OCI-LY7 (cell line): ENCODE measurements around the gene SPN. TPM values are rescaled to one million over a fixed set of nuclear protein-coding genes. Genes with fewer than 3 reads are reported as not detected.
A peak's percentile ranks its signal among the peaks of the same experiment; 100 is the strongest.
"Not testable (repeated sequence)": the region's sequence is repeated elsewhere in the genome, so short reads cannot be mapped to it uniquely, and the experiment has no call there.

ENCODE experiments used
- Bru-seq: library from RNA; stranded (reverse); fragments of 400-500 nt; gene quantifications from one replicate; lab custom pipeline; 2021; lab: Mats Ljungman, UMichigan
- BruChase-seq, 2 experiments: library from RNA; stranded (reverse); fragments of 400-500 nt; gene quantifications; one replicate each; lab custom pipeline; 2021; lab: Mats Ljungman, UMichigan
- BruUV-seq: library from RNA; stranded (reverse); fragments of 400-500 nt; replicated peaks from 2 replicates; lab custom pipeline; 2021; lab: Mats Ljungman, UMichigan
- CTCF ChIA-PET: fragments of 300-600 bp; sonication (Branson Sonifier 250); formaldehyde crosslinking; loops from one replicate; lab custom pipeline; 2022; ENCODE audit warnings: antibody characterized with exemption; ENCODE audit not compliant: unreplicated experiment; lab: Charles Lee
- POLR2A ChIA-PET: fragments of 300-600 bp; sonication (Branson Sonifier 250); formaldehyde crosslinking; loops from one replicate; lab custom pipeline; 2022; ENCODE audit warnings: antibody characterized with exemption; lab: Charles Lee
- DNase-seq: peaks from one replicate; pipeline ENCODE4 v3.0.0-alpha.2; 2015; ENCODE audit warnings: low spot score
- H2AFZ ChIP-seq: fragments of 200-600 bp; sonication (generic), shearing (Covaris generic); 2 replicates; pipeline ENCODE4 v1.6.1; 2014; ENCODE audit warnings: mild to moderate bottlenecking, antibody characterized with exemption, low read length, moderate library complexity
- H3K27ac ChIP-seq: fragments of 200-600 bp; sonication (generic); 2 replicates; pipeline ENCODE4 v1.5.1; 2014; ENCODE audit warnings: mixed run types, low read depth, mild to moderate bottlenecking, moderate library complexity, low read length, inconsistent platforms; ENCODE audit not compliant: poor library complexity, severe bottlenecking
- H3K36me3 ChIP-seq: fragments of 200-600 bp; sonication (generic); 2 replicates; pipeline ENCODE4 v1.6.1; 2014; ENCODE audit warnings: mild to moderate bottlenecking, antibody characterized with exemption, low read length, moderate library complexity, mixed read lengths; ENCODE audit not compliant: insufficient read depth
- H3K4me1 ChIP-seq: fragments of 200-600 bp; sonication (generic); 2 replicates; pipeline ENCODE4 v1.5.1; 2014; ENCODE audit warnings: mild to moderate bottlenecking, low read length; ENCODE audit not compliant: insufficient read depth, poor library complexity, severe bottlenecking
- H3K4me2 ChIP-seq: fragments of 200-600 bp; sonication (generic); 2 replicates; pipeline ENCODE4 v1.6.1; 2014; ENCODE audit warnings: mild to moderate bottlenecking, low read length
- H3K4me3 ChIP-seq: fragments of 200-600 bp; sonication (generic); 2 replicates; pipeline ENCODE4 v1.5.1; 2014; ENCODE audit warnings: mild to moderate bottlenecking, low read depth, low read length; ENCODE audit not compliant: poor library complexity, severe bottlenecking
- H3K79me2 ChIP-seq: fragments of 200-600 bp; sonication (generic); 2 replicates; pipeline ENCODE4 v1.6.1; 2016; ENCODE audit warnings: low read depth, mild to moderate bottlenecking, low read length, moderate library complexity, mixed read lengths; ENCODE audit not compliant: insufficient read depth
- H3K9me2 ChIP-seq: fragments of 200-600 bp; sonication (generic); 2 replicates; pipeline ENCODE4 v1.6.1; 2016; ENCODE audit warnings: mild to moderate bottlenecking, low read length, mixed read lengths; ENCODE audit not compliant: insufficient read depth
- H3K9me3 ChIP-seq: fragments of 200-600 bp; sonication (generic); 2 replicates; pipeline ENCODE4 v1.6.1; 2014; ENCODE audit warnings: mild to moderate bottlenecking, mixed run types, low read length, mixed read lengths
- H4K20me1 ChIP-seq: fragments of 200-600 bp; sonication (generic); 2 replicates; pipeline ENCODE4 v1.6.1; 2014; ENCODE audit warnings: mild to moderate bottlenecking, antibody characterized with exemption, low read length, moderate library complexity, mixed read lengths; ENCODE audit not compliant: insufficient read depth
- EZH2phosphoT487 ChIP-seq: fragments of 200-600 bp; sonication (generic); IDR thresholded peaks from 2 replicates; pipeline ENCODE4 v1.6.1; 2018; ENCODE audit warnings: low read depth, borderline replicate concordance, mild to moderate bottlenecking, mixed run types, antibody characterized with exemption, low read length, moderate library complexity, mixed read lengths
- intact Hi-C: fragments of 100-400 bp; cut with micrococcal nuclease; formaldehyde crosslinking; loops from one replicate; pipeline ENCODE4 v1.10.0; 2022; ENCODE audit not compliant: unreplicated experiment
- long read RNA-seq: library from polyadenylated mRNA; stranded (forward); transcript quantifications from one replicate; pipeline ENCODE4 v2.0.0, GENCODE V29; 2022
- total RNA-seq, 2 experiments: library from RNA; depleted of rRNA in 1 of 2; stranded (reverse); fragments of >200 nt in 1 of 2; shearing (Covaris generic) in 1 of 2; gene quantifications; 2 replicates each; pipeline ENCODE4 v1.2.3, GENCODE V29; 2014 to 2022
- TF ChIP-seq, protein P1 (sequence below): fragments of 200-600 bp; sonication (generic); conservative IDR thresholded peaks from 2 replicates; pipeline ENCODE4 v1.5.1; 2014; ENCODE audit warnings: mild to moderate bottlenecking, antibody characterized with exemption, low read length, moderate library complexity, mixed read lengths

The SPN gene, protein sequence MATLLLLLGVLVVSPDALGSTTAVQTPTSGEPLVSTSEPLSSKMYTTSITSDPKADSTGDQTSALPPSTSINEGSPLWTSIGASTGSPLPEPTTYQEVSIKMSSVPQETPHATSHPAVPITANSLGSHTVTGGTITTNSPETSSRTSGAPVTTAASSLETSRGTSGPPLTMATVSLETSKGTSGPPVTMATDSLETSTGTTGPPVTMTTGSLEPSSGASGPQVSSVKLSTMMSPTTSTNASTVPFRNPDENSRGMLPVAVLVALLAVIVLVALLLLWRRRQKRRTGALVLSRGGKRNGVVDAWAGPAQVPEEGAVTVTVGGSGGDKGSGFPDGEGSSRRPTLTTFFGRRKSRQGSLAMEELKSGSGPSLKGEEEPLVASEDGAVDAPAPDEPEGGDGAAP
- total RNA-seq (2014; rRNA removed; shearing (Covaris generic)): 43.6 and 59.4 TPM in 2 replicates
- total RNA-seq (2022): 87.6 and 90.5 TPM in 2 replicates
- Bru-seq, nascent RNA: percentile 82 among the genes with signal in this experiment
- BruChase-seq, experiment 1, labeled RNA remaining after a 6-hour chase: percentile 96 among the genes with signal in this experiment
- BruChase-seq, experiment 2, labeled RNA remaining after a 2-hour chase: percentile 93 among the genes with signal in this experiment
- long read RNA-seq, partial matches to known transcripts: 2 of 12 reads
- long read RNA-seq, other reads (novel, unspliced or antisense): 1 of 12 reads

DNA sequence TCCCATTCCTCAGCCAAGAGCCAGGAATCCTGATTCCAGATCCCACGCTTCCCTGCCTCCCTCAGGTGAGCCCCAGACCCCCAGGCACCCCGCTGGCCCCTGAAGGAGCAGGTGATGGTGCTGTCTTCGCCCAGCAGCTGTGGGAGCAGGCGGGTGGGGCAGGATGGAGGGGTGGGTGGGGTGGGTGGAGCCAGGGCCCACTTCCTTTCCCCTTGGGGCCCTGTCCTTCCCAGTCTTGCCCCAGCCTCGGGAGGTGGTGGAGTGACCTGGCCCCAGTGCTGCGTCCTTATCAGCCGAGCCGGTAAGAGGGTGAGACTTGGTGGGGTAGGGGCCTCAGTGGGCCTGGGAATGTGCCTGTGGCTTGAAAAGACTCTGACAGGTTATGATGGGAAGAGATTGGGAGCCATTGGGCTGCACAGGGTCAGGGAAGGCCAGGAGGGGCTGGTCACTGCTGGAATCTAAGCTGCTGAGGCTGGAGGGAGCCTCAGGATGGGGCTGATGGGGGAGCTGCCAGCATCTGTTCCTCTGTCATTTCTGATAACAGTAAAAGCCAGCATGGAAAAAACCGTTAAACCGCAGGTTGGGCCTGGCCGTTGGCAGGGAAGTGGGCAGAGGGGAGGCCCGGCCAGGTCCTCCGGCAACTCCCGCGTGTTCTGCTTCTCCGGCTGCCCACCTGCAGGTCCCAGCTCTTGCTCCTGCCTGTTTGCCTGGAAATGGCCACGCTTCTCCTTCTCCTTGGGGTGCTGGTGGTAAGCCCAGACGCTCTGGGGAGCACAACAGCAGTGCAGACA is at the start of gene SPN:
TSS of gene SPN (plus strand) at position 232 of the 791 bp plus-strand sequence. CDS start at position 714, 482 bp downstream.
- Histone ChIP-seq H4K20me1 (no peaks in the 10 kb centered on the region), H3K79me2 (peaks cover 58% of the 10 kb centered on the region), H2AFZ (peak within 1 kb of the TSS; percentile 79), H3K4me1 (peaks cover 39% of the 10 kb centered on the region), H3K4me3 (peak within 1 kb of the TSS; percentile 78), H3K27ac (peak within 1 kb of the TSS; percentile 81), H3K9me3 (no peaks in the 10 kb centered on the region), H3K9me2 (no peaks in the 10 kb centered on the region), H3K36me3 (peaks cover 11% of the 10 kb centered on the region; the same call in 1 of the 2 replicates), H3K4me2 (peak within 1 kb of the TSS; percentile 99)
- TF ChIP-seq, protein P1, sequence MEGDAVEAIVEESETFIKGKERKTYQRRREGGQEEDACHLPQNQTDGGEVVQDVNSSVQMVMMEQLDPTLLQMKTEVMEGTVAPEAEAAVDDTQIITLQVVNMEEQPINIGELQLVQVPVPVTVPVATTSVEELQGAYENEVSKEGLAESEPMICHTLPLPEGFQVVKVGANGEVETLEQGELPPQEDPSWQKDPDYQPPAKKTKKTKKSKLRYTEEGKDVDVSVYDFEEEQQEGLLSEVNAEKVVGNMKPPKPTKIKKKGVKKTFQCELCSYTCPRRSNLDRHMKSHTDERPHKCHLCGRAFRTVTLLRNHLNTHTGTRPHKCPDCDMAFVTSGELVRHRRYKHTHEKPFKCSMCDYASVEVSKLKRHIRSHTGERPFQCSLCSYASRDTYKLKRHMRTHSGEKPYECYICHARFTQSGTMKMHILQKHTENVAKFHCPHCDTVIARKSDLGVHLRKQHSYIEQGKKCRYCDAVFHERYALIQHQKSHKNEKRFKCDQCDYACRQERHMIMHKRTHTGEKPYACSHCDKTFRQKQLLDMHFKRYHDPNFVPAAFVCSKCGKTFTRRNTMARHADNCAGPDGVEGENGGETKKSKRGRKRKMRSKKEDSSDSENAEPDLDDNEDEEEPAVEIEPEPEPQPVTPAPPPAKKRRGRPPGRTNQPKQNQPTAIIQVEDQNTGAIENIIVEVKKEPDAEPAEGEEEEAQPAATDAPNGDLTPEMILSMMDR: no peak
- no peak for TF ChIP-seq EZH2phosphoT487
- DNase-seq: peak; percentile 69
- intact Hi-C loops: loop anchor here (5.0 to 10.0 kb wide), 2 partner anchors 36 to 58 kb away; no protein-coding TSS in a partner anchor
- BruUV-seq: no TSS peak
- POLR2A ChIA-PET: interaction anchor here (0.6 to 1.1 kb wide), 6 partner anchors 9 to 332 kb away, joined by 3 to 5 read pairs (median 4); partner anchors contain the start of gene HIRIP3
- CTCF ChIA-PET: interaction anchor here (0.5 kb wide), 1 partner anchor 49 kb away, joined by 4 read pairs; no protein-coding TSS in a partner anchor

DNA sequence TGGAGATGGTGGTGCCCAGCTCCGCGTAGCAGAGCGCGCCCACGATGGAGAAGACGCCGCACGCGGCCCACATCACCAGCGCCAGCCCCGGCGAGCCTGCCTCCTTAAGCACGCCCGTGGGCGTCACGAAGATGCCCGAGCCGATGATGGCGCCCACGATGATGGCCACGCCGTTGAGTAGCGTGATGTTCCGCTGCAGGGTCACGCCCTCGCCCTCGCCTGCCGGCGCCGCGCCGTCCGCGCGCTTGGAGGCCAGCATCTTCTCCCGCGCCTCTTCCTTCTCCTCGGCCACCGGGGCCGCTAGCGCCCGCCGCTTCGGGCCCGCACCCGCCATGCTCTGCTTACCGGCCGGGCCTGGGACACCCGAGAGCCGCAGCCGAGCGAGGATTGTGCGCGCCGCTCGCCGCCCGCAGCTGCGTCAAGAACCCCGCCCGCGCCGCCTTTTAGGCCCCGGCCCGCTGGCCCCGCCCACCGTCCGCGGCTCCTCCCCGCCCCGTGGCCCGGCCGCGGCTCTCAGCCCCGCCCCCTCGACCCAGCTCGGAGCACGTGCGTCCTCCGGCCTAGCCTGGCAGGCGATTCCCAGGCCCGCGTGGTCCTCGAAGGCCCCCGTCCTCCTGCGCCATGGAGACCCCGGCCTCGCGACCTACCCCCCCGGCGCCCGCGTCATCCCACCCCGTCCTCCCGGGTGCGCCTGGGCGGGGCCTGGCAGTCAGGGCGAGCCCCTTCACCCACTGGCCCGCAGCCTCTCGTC is 49.6 kb upstream of the SPN start:
- H4K20me1 ChIP-seq, POLR2A ChIA-PET, BruUV-seq, H3K9me3 ChIP-seq, H3K36me3 ChIP-seq, intact Hi-C loops, H3K9me2 ChIP-seq, H2AFZ ChIP-seq: not testable (repeated sequence)
- peak overlapping the region; percentile 54 for H3K27ac ChIP-seq
- peak overlapping the region; percentile 67 for H3K4me2 ChIP-seq
- H3K4me3 ChIP-seq: peak overlapping the region; percentile 89
- DNase-seq: peak; percentile 91
- H3K79me2 ChIP-seq: peaks cover 36% of the 10 kb centered on the region
- CTCF ChIA-PET: interaction anchor here (0.6 kb wide), 1 partner anchor 50 kb away, joined by 4 read pairs; no protein-coding TSS in a partner anchor
- H3K4me1 ChIP-seq: peaks cover 11% of the 10 kb centered on the region

DNA sequence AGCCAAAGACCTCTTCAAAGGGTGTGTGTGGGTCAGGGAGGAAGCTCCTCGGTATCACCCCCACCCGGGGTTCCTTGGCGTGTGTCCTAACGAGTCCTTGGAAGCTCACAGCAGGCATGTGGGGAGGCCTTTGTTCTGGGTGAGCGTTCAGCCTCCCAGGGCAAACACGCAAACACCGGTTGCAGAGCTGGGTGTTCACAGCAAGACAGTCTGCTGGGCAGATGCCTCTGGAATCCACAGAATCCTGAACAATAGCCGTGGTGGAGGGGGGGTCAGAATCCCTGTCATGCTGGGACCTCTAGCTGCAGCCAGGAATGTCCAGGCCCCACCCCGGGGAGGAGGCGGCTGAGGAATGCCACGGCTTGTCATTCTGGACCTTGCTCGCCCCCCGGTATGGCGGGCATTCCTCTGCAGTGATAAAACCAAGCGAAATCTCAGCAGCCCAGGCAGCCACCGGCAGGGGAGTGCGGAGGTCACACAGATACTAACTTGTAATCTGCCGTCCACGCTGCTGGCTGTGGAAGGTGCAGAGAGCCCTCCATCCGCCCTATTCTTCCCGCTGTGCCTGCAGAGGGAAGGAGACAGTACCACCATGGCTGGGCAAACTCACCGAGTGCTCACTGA is 48.2 kb upstream of the SPN start:
- H3K4me1 ChIP-seq, H3K4me2 ChIP-seq, H4K20me1 ChIP-seq, H3K4me3 ChIP-seq, H3K9me2 ChIP-seq, H3K27ac ChIP-seq, CTCF ChIA-PET, POLR2A ChIA-PET, H3K9me3 ChIP-seq, BruUV-seq, H2AFZ ChIP-seq, intact Hi-C loops, DNase-seq, H3K36me3 ChIP-seq: not testable (repeated sequence)
- H3K79me2 ChIP-seq: peaks cover 24% of the 10 kb centered on the region; the same call in 1 of the 2 replicates

DNA sequence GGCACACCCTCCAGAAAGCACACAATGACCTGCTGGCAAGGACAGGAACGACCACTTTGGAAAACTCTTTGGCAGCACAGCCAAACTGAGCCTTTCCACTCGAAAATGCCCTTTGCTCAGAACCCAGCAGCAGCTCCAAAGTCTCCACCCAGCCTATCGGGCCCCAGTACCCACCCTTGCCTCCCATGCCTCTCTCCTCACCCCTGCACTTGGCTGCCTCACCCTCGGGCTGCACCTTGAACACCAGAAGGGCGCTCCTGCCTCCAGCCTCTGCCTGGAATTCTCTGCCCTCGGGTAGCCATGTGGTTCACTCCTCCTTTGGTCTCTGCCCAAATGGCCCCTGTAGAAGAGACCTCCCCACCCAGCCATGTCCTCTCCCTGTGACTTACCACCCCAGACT is 46.9 kb upstream of the SPN start:
- BruUV-seq, H3K9me3 ChIP-seq, H3K27ac ChIP-seq, H3K4me1 ChIP-seq, H3K9me2 ChIP-seq, POLR2A ChIA-PET, H4K20me1 ChIP-seq, H3K36me3 ChIP-seq, intact Hi-C loops, H3K4me3 ChIP-seq, DNase-seq, H3K4me2 ChIP-seq, H2AFZ ChIP-seq: not testable (repeated sequence)
- CTCF ChIA-PET: interaction anchor here (0.6 kb wide), 1 partner anchor 474 kb away, joined by 3 read pairs; no protein-coding TSS in a partner anchor
- peaks cover 20% of the 10 kb centered on the region; the same call in 1 of the 2 replicates for H3K79me2 ChIP-seq
